HG03066 (cell line): ENCODE results near the gene ROPN1.

Source experiments
- ATAC-seq: cut with Tn5 transposase; IDR thresholded peaks from one replicate; pipeline ENCODE4 v1.9.1; 2021; ENCODE audit warnings: low read depth; ENCODE audit not compliant: unreplicated experiment

Gene ROPN1

DNA sequence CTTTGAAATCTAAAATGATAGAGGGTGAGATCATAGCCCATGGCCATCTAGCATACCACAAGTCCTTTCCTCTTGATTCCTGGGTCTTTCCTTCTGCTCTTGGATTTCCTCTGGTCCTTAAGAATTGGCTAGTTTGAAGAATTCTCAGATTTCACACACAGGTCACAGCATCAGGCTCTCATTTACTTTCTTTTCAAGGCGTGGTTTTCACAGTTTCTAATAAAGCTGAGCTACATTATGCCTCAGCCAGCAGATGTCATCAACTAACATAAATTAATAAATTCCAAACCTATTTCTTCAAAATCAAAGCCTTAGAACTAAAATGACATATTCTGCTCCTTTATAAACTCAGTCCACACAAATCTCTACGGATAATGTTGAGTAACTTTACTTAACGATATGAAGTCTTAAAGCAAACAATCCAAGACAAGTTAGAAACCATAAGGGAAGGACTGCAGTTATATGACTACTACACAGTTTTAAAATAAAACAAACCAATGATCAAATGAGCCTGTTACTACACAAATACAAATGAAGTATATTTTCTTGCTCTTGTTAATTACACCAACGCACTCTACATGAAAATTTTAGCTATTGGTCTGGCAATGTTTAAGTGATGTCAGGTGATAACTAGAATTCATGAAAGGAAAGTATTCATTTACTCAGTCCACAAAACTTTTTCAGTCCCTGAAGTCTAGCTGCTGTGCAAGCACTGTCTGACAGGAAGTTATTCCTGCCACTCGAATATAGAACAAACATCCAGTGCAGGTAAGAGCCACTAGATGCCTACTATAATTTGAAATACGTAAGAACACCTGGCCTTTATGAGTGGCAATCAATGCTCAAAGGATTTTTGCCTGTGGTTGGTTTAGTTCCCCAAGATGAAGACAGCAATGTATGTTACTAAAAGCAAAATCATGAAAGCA is 40.1 kb downstream of the ROPN1 start:
- no peak for ATAC-seq

- no peak for ATAC-seq
These were observed 42.3 kb downstream of the ROPN1 start for GRCh38 chr3:123949641-123950040.

GRCh38 chr3:123948449-123948848 is 43.5 kb downstream of the ROPN1 start:
- no peak for ATAC-seq

DNA sequence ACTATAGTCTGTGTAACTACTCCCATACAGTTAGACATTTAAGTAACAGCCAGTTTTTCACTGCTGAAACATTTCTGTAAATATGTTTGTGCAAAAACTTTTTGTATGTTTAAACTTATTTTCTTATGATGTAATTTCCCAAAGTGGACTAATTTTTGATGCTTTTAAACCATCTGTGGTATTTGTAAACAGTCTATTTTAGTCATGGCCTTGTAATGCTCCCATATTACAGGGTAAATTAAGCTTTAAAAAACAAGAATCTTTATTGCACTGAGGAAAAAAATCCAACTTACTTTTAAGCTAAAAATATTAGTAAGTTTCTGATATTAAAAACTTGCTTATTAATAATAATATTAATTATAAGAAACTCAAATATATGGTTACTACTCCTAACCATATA is 44.4 kb downstream of the ROPN1 start:
- no peak for ATAC-seq

- ATAC-seq, result no peak
These were observed 50.4 kb downstream of the ROPN1 start for GRCh38 chr3:123941542-123941941.

DNA sequence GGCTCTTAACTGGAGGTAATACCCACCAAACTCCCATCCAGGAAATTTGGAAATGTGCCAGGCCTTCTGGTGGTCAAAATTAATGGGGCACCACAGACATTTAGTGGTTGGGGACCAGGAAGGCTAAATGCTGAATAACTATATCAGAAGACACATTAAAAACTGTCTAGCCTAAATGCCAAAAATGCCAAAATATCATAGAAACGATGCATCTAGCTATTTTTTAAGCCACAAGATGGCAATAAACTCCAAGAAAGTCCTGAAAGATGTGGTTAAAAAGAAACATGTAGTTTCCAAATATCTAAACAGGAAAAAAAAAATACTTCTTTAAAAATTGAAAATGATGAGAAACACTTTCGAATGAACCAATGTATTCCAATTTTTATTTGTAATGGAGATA is 50.8 kb downstream of the ROPN1 start:
- no peak for ATAC-seq

- ATAC-seq, result no peak
These were observed 52.2 kb downstream of the ROPN1 start for GRCh38 chr3:123939706-123940105.

- ATAC-seq, result no peak
These were observed 55.5 kb downstream of the ROPN1 start for GRCh38 chr3:123936400-123936799.

DNA sequence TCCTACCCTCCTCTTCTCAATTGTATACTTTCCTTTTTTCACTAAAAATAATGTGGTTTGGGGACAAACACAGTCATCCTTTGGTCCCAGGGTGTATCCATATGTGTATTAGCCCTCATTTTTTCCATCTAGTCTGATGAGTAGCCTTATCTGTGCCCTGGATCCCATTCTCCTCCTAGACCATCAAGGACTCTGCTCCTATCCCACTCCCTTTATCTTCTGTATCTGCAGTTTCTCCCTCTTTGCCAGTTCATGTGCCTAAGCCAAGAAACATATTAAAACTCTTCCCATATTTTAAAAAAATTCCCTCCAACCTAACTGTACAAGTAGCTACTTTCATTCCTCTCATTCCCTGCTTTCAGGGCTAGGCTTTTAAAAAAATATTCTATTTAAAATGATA is 56.1 kb downstream of the ROPN1 start:
- ATAC-seq, result no peak

DNA sequence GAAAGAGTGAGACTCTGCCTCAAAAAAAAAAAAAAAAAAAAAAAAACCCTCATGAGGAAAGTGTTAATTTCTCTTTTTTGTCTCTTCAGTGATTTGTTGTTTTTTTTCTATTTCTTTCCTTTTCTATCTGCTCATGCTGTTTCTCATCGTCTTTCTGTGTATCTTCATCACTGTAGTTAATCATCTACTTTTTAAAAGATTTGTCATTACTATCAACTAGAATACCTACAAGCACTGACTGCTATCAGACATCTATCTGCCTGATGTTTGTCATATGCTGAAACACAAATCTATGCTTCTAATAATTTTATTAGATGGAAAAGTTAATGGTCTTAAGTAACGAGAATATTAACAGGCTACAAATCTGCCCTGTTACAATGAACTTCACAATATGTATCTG is 57.7 kb downstream of the ROPN1 start:
- no peak for ATAC-seq

- ATAC-seq, result no peak
These were observed 61.5 kb downstream of the ROPN1 start for GRCh38 chr3:123930445-123930844.

GRCh38 chr3:123929325-123929724 is 62.6 kb downstream of the ROPN1 start:
- no peak for ATAC-seq

DNA sequence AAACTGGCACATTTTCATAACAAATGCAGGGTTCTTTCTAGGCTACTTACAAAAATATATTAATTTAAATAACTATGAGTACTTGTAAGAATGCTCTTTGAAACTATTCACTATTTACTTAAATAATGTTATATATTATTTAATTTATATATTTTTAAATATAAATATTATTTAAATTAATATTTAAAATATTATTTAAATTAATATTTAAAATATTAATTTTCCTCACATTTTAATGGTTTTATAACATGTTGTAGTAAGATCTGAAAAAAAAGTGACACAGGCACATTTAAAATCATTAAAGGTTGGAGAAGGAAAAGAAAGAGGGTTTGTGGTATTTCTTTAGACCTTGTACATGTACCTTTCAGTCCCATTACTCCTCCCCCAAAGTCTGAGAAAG is 65.5 kb downstream of the ROPN1 start:
- ATAC-seq, result no peak

DNA sequence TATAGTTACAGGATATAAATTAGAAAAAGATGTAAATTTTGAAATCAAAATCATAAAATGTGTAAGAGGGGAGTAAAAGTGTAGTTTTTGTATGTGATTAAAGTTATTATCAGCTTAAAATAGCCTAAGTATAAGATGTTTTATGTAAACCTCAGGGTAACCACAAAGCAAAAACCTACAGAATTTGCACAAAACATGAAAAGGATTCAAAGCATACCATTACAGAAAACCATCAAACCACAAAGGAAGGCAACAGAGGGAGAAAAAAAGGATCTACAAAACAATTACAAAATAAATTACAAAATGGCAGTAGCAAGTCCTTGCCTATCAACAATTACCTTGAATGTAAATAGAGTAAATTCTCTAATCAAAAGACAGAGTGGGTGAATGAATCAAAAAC is 71.1 kb downstream of the ROPN1 start:
- no peak for ATAC-seq

- no peak for ATAC-seq
These were observed 71.5 kb downstream of the ROPN1 start for GRCh38 chr3:123920383-123920782.

- ATAC-seq, result no peak
These were observed 72.6 kb downstream of the ROPN1 start for GRCh38 chr3:123919353-123919752.
